Skeletal muscle tissue (tissue), 4 donors: ENCODE measurements around the gene DAND5. TPM values are rescaled to one million over a fixed set of nuclear protein-coding genes. Genes with fewer than 3 reads are reported as not detected.
A peak's percentile ranks its signal among the peaks of the same experiment; 100 is the strongest.
"Not testable (repeated sequence)": the region's sequence is repeated elsewhere in the genome, so short reads cannot be mapped to it uniquely, and the experiment has no call there.

Source experiments
- H3K27ac ChIP-seq: one replicate; pipeline ENCODE4 v1.7.0; 2013; ENCODE audit warnings: mild to moderate bottlenecking, low read depth, low read length, inconsistent platforms
- H3K27me3 ChIP-seq, 3 donors: one replicate each; pipeline ENCODE4 v1.7.0; 2013; ENCODE audit warnings: low read length in 3 of 3; ENCODE audit not compliant: control insufficient read depth in 3 of 3, insufficient read depth in 3 of 3
- H3K36me3 ChIP-seq, 3 donors: one replicate each; pipeline ENCODE4 v1.7.0; 2013; ENCODE audit warnings: low read length in 3 of 3; ENCODE audit not compliant: control insufficient read depth in 3 of 3, insufficient read depth in 3 of 3
- H3K4me1 ChIP-seq, 3 donors: one replicate each; pipeline ENCODE4 v1.7.0; 2013; ENCODE audit warnings: low read length in 3 of 3, mild to moderate bottlenecking in 3 of 3; ENCODE audit not compliant: control insufficient read depth in 3 of 3, insufficient read depth in 3 of 3
- H3K4me3 ChIP-seq, 3 donors: one replicate each; pipeline ENCODE4 v1.7.0; 2013; ENCODE audit warnings: low read length in 3 of 3
- H3K9ac ChIP-seq, 3 donors: one replicate each; pipeline ENCODE4 v1.7.0; 2013; ENCODE audit warnings: low read length in 3 of 3, mild to moderate bottlenecking in 3 of 3, moderate library complexity in 2 of 3, low read depth in 1 of 3
- H3K9me3 ChIP-seq, 3 donors: one replicate each; pipeline ENCODE4 v1.7.0; 2013; ENCODE audit warnings: low read length in 3 of 3; ENCODE audit not compliant: control insufficient read depth in 3 of 3
- total RNA-seq: library from RNA; depleted of rRNA; stranded (reverse); fragments of >200 nt; gene quantifications from one replicate; pipeline ENCODE4 v1.2.3, GENCODE V29; 2014
- donor health status: Osteomylitis.

The DAND5 gene
- total RNA-seq, 1 donor from 2014 or later, result not detected

GRCh38 chr19:12953138-12953798, 16.1 kb upstream of the DAND5 start:
- no peak overlapping the region for H3K4me3 ChIP-seq
- no peak overlapping the region for H3K27ac ChIP-seq
- no peaks in the 10 kb centered on the region for H3K9me3 ChIP-seq
- peak overlapping the region in 1 of 3 donors; percentile 16 for H3K9ac ChIP-seq
- no peaks in the 10 kb centered on the region for H3K27me3 ChIP-seq
- H3K36me3 ChIP-seq, result peaks cover 43 to 53% (median 48%) of the 10 kb centered on the region in 3 donors
- H3K4me1 ChIP-seq, result peaks cover 54 to 69% (median 58%) of the 10 kb centered on the region in 3 donors

- Histone ChIP-seq H3K27me3 (no peaks in the 10 kb centered on the region), H3K4me1 (peaks cover 52 to 62% (median 54%) of the 10 kb centered on the region in 3 donors), H3K9ac (peak overlapping the region in 1 of 3 donors; percentile 16), H3K9me3 (no peaks in the 10 kb centered on the region), H3K27ac (no peak overlapping the region), H3K36me3 (peaks cover 36 to 46% (median 40%) of the 10 kb centered on the region in 3 donors), H3K4me3 (peak overlapping the region in 1 of 3 donors; percentile 13)
These were observed 15.4 kb upstream of the DAND5 start for GRCh38 chr19:12953799-12954611.

GRCh38 chr19:12954612-12954962, 14.8 kb upstream of the DAND5 start:
- Histone ChIP-seq H3K36me3 (peaks cover 30 to 40% (median 34%) of the 10 kb centered on the region in 3 donors), H3K4me1 (peaks cover 46 to 56% (median 48%) of the 10 kb centered on the region in 3 donors), H3K27ac (no peak overlapping the region)

GRCh38 chr19:12955575-12955974, 13.8 kb upstream of the DAND5 start:
- peaks cover 41 to 51% (median 42%) of the 10 kb centered on the region in 3 donors for H3K4me1 ChIP-seq
- peak overlapping the region; percentile 54 to 91 (median 57) for H3K9ac ChIP-seq
- H3K4me3 ChIP-seq, result peak overlapping the region; percentile 86 to 98 (median 91)

More at GRCh38 chr19:12954612-12954962, 14.8 kb upstream of the DAND5 start:
- peak overlapping the region in 2 of 3 donors; percentile 51 to 57 for H3K9ac ChIP-seq
- H3K27me3 ChIP-seq, result no peaks in the 10 kb centered on the region
- H3K4me3 ChIP-seq, result no peak overlapping the region
- H3K9me3 ChIP-seq, result no peaks in the 10 kb centered on the region

GRCh38 chr19:12955996-12956395, 13.4 kb upstream of the DAND5 start:
- H3K9ac ChIP-seq, result peak overlapping the region; percentile 54 to 95 (median 91)
- H3K4me3 ChIP-seq, result peak overlapping the region; percentile 86 to 98 (median 91)
- H3K4me1 ChIP-seq, result peaks cover 41 to 51% (median 42%) of the 10 kb centered on the region in 3 donors
- H3K27me3 ChIP-seq, result no peaks in the 10 kb centered on the region
- H3K27ac ChIP-seq, result no peak overlapping the region
- H3K36me3 ChIP-seq, result peaks cover 21 to 29% (median 26%) of the 10 kb centered on the region in 3 donors
- no peaks in the 10 kb centered on the region for H3K9me3 ChIP-seq

More at GRCh38 chr19:12955575-12955974, 13.8 kb upstream of the DAND5 start:
- not testable (repeated sequence) for H3K9me3 ChIP-seq, H3K27me3 ChIP-seq, H3K27ac ChIP-seq
- peaks cover 23 to 32% (median 28%) of the 10 kb centered on the region in 3 donors for H3K36me3 ChIP-seq

- Histone ChIP-seq H3K9me3 (no peaks in the 10 kb centered on the region), H3K9ac (peak within 1 kb of the TSS; percentile 91 to 95 (median 92)), H3K27ac (peak within 1 kb of the TSS; percentile 81), H3K4me3 (peak within 1 kb of the TSS; percentile 86 to 98 (median 91)), H3K4me1 (peaks cover 39 to 48% (median 40%) of the 10 kb centered on the region in 3 donors), H3K27me3 (no peaks in the 10 kb centered on the region), H3K36me3 (peaks cover 19 to 24% (median 21%) of the 10 kb centered on the region in 3 donors)
These were observed 12.7 kb upstream of the DAND5 start, which contains the start of gene GADD45GIP1 for GRCh38 chr19:12956446-12957388. Gene GADD45GIP1, minus strand, starts transcription at chr19:12957223. Its CDS starts 11 bp downstream, at chr19:12957212.

- Histone ChIP-seq H3K9ac (peak overlapping the region; percentile 91 to 95 (median 92)), H3K27ac (peak overlapping the region; percentile 81), H3K4me1 (peaks cover 35 to 40% (median 36%) of the 10 kb centered on the region in 3 donors), H3K4me3 (peak overlapping the region; percentile 86 to 98 (median 91)), H3K36me3 (peaks cover 14 to 16% (median 15%) of the 10 kb centered on the region in 3 donors)
- not testable (repeated sequence) for H3K9me3 ChIP-seq, H3K27me3 ChIP-seq
These were observed 11.9 kb upstream of the DAND5 start for GRCh38 chr19:12957389-12957952.

GRCh38 chr19:12959481-12959880, 9.9 kb upstream of the DAND5 start:
- no peak overlapping the region for H3K27ac ChIP-seq
- no peak overlapping the region for H3K4me3 ChIP-seq
- peaks cover 0 to 8% (median 0%) of the 10 kb centered on the region in 3 donors for H3K36me3 ChIP-seq
- no peaks in the 10 kb centered on the region for H3K27me3 ChIP-seq
- no peak overlapping the region for H3K9ac ChIP-seq
- peaks cover 16 to 23% (median 19%) of the 10 kb centered on the region in 3 donors for H3K4me1 ChIP-seq
- no peaks in the 10 kb centered on the region for H3K9me3 ChIP-seq
